Measurements from ENCODE around the gene ARAP3.

Gene ARAP3

GRCh38 chr5:141609044-141609443, 73.0 kb downstream of the ARAP3 start:
- no peak for DNase-seq

- DNase-seq = no peak
These were observed 73.5 kb downstream of the ARAP3 start for GRCh38 chr5:141608557-141608956.

GRCh38 chr5:141608046-141608445, 74.0 kb downstream of the ARAP3 start:
- no peak for DNase-seq

GRCh38 chr5:141605523-141606277, 76.3 kb downstream of the ARAP3 start:
- DNase-seq = no peak

DNA sequence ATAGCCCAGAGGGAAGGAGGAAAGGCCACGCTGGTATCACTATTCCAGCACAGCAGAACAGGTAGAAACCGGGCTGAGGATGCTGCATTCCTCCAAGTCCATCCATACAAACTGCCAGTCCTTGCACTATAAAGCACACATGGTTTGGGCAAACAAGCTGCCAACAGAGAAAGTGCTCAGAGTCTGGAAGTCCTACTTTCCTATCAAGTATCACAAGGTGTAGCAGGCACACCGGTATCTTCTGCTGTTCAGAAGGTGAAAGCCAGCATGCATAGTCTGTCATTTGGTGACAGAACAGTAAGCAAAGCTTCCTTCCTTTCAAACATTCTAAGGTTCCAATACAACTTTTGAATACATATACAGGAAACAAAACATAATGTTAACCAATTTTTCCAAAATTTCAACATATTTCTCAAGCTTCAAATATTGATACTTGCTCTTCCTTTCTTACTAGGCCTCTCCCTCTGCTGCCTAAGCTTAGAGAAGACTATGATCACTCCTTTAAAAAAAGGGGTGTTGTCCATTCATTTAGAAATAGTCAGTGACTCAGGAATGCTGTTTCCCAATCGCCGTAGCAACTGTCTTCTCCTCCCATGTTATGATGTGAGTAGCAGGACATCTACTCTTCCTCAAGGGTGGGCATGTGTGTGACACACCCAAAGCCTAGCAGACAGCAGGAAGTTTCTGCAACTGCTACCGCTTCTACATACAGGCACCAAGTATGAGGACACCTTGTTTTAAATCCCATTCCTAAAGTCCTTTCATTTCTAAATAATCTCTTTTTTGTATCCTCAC, 77.9 kb downstream of the ARAP3 start:
- no peak for DNase-seq
